Measurements from ENCODE around the gene BMPR1A. TPM values are rescaled to one million over a fixed set of nuclear protein-coding genes. Genes with fewer than 3 reads are reported as not detected.

Gene BMPR1A
- total and polyA plus RNA-seq, 2 of the 13 experiments (the other 11 are each of a cell fraction or from before 2014, with no cell fraction given) = 17.8 to 44.2 TPM

- TF ChIP-seq ZNF704 (CRISPR knock-in tag; IDR thresholded peaks at IDR 0.05; ENCODE audit: borderline replicate concordance) (no peak), ZNF251 (CRISPR knock-in tag; IDR thresholded peaks at IDR 0.05) (no peak), ZNF746 (CRISPR knock-in tag; IDR thresholded peaks at IDR 0.05) (0 out of 2 replicates have a peak, but pooled peaks have one; percentile 30), ZNF644 (CRISPR knock-in tag; IDR thresholded peaks at IDR 0.05; ENCODE audit: low read depth) (no peak), ATF4 (CRISPR knock-in tag; IDR thresholded peaks at IDR 0.05) (peak in 1 of 2 experiments; percentile 27; a peak in 1 of 4 replicates), ZNF121 (CRISPR knock-in tag; IDR thresholded peaks at IDR 0.05) (peak; percentile 55; the same call in 1 of the 2 replicates), MTA3 (CRISPR knock-in tag; IDR thresholded peaks at IDR 0.05) (no peak), IKZF1 (IDR thresholded peaks at IDR 0.05) (no peak), CC2D1A (CRISPR knock-in tag; IDR thresholded peaks at IDR 0.05) (no peak), SOX6 (IDR thresholded peaks at IDR 0.05) (no peak), SOX6 (CRISPR knock-in tag; IDR thresholded peaks at IDR 0.05) (peak; percentile 15; the same call in 1 of the 2 replicates), HNRNPLL (IDR thresholded peaks at IDR 0.05; ENCODE audit: low read depth, low read length, poor library complexity, severe bottlenecking) (no peak), BCL6 (CRISPR knock-in tag; IDR thresholded peaks at IDR 0.05) (0 out of 2 replicates have a peak, but pooled peaks have one; percentile 5), ZNF546 (CRISPR knock-in tag; conservative IDR thresholded peaks at IDR 0.05) (no peak), JUNB (CRISPR knock-in tag; IDR thresholded peaks at IDR 0.05; ENCODE audit: borderline replicate concordance) (no peak), MEIS1 (CRISPR knock-in tag; IDR thresholded peaks at IDR 0.05; ENCODE audit: borderline replicate concordance) (no peak), PPARG (CRISPR knock-in tag; conservative IDR thresholded peaks at IDR 0.05) (no peak), ZFY (CRISPR knock-in tag; IDR thresholded peaks at IDR 0.05) (0 out of 2 replicates have a peak, but pooled peaks have one; percentile 7), MTA1 (CRISPR knock-in tag; IDR thresholded peaks at IDR 0.05; ENCODE audit: borderline replicate concordance) (0 out of 2 replicates have a peak, but pooled peaks have one; percentile 31), NRL (CRISPR knock-in tag; IDR thresholded peaks at IDR 0.05; ENCODE audit: borderline replicate concordance) (peak; percentile 32; the same call in 1 of the 2 replicates), ZNF691 (CRISPR knock-in tag; IDR thresholded peaks at IDR 0.05; ENCODE audit: borderline replicate concordance, low read depth) (no peak)
- TF ChIP-seq, protein P1, sequence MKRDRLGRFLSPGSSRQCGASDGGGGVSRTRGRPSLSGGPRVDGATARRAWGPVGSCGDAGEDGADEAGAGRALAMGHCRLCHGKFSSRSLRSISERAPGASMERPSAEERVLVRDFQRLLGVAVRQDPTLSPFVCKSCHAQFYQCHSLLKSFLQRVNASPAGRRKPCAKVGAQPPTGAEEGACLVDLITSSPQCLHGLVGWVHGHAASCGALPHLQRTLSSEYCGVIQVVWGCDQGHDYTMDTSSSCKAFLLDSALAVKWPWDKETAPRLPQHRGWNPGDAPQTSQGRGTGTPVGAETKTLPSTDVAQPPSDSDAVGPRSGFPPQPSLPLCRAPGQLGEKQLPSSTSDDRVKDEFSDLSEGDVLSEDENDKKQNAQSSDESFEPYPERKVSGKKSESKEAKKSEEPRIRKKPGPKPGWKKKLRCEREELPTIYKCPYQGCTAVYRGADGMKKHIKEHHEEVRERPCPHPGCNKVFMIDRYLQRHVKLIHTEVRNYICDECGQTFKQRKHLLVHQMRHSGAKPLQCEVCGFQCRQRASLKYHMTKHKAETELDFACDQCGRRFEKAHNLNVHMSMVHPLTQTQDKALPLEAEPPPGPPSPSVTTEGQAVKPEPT (CRISPR knock-in tag; IDR thresholded peaks at IDR 0.05; ENCODE audit: low read depth) = 0 out of 2 replicates have a peak, but pooled peaks have one; percentile 52
- TF ChIP-seq, protein P2, sequence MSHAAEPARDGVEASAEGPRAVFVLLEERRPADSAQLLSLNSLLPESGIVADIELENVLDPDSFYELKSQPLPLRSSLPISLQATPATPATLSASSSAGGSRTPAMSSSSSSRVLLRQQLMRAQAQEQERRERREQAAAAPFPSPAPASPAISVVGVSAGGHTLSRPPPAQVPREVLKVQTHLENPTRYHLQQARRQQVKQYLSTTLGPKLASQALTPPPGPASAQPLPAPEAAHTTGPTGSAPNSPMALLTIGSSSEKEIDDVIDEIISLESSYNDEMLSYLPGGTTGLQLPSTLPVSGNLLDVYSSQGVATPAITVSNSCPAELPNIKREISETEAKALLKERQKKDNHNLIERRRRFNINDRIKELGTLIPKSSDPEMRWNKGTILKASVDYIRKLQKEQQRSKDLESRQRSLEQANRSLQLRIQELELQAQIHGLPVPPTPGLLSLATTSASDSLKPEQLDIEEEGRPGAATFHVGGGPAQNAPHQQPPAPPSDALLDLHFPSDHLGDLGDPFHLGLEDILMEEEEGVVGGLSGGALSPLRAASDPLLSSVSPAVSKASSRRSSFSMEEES (CRISPR knock-in tag; IDR thresholded peaks at IDR 0.05) = no peak
Measured at GRCh38 chr10:86757113-86757972, 924 bp downstream of the BMPR1A start (continued).

All from HepG2 (cell line).